ENCODE measurements around the gene MACROH2A2. TPM values are rescaled to one million over a fixed set of nuclear protein-coding genes. Genes with fewer than 3 reads are reported as not detected.

MACROH2A2 gene
- total and polyA plus RNA-seq, 2 of the 13 experiments (the other 11 are each of a cell fraction or from before 2014, with no cell fraction given) = 9.8 to 43.1 TPM

GRCh38 chr10:70090951-70091350 is 38.3 kb downstream of the MACROH2A2 start (continued):
- TF ChIP-seq ZNF414 (CRISPR knock-in tag; IDR thresholded peaks at IDR 0.05) (peak; percentile 93; the same call in 1 of the 2 replicates), ZNF446 (CRISPR knock-in tag; IDR thresholded peaks at IDR 0.05) (no peak), SPEN (CRISPR knock-in tag; IDR thresholded peaks at IDR 0.05; ENCODE audit: low read depth) (peak; percentile 72), ZNF510 (CRISPR knock-in tag; IDR thresholded peaks at IDR 0.05; ENCODE audit: low read depth) (no peak), ASH2L (IDR thresholded peaks at IDR 0.05; ENCODE audit: insufficient read length, low read depth, low read length) (peak; percentile 78), ZNF768 (CRISPR knock-in tag; IDR thresholded peaks at IDR 0.05) (no peak; the same call in 1 of the 2 replicates), CBFB (CRISPR knock-in tag; IDR thresholded peaks at IDR 0.05) (no peak), HNF1A (IDR thresholded peaks at IDR 0.05; ENCODE audit: low read depth) (peak; percentile 97), HNF1A (CRISPR knock-in tag; IDR thresholded peaks at IDR 0.05; ENCODE audit: borderline replicate concordance) (peak; percentile 98), ZFP62 (CRISPR knock-in tag; IDR thresholded peaks at IDR 0.05) (no peak), SIN3B (IDR thresholded peaks at IDR 0.05; ENCODE audit: low read length) (no peak), HIVEP1 (CRISPR knock-in tag; IDR thresholded peaks at IDR 0.05) (no peak), FOXK1 (CRISPR knock-in tag; IDR thresholded peaks at IDR 0.05; ENCODE audit: borderline replicate concordance, low read depth) (peak; percentile 82), ZNF556 (CRISPR knock-in tag; IDR thresholded peaks at IDR 0.05; ENCODE audit: borderline replicate concordance) (no peak), MED1 (CRISPR knock-in tag; IDR thresholded peaks at IDR 0.05) (peak; percentile 90), PCBP1 (IDR thresholded peaks at IDR 0.05; ENCODE audit: borderline replicate concordance, low read depth, low read length) (no peak), ARNTL (CRISPR knock-in tag; IDR thresholded peaks at IDR 0.05) (no peak), SKI (IDR thresholded peaks at IDR 0.05; ENCODE audit: partially characterized antibody) (peak; percentile 99), PHB2 (IDR thresholded peaks at IDR 0.05; ENCODE audit: partially characterized antibody) (no peak), MIXL1 (CRISPR knock-in tag; IDR thresholded peaks at IDR 0.05) (peak; percentile 98; the same call in 1 of the 2 replicates), ZNF878 (CRISPR knock-in tag; IDR thresholded peaks at IDR 0.05) (no peak), ZKSCAN8 (CRISPR knock-in tag; IDR thresholded peaks at IDR 0.05; ENCODE audit: borderline replicate concordance) (peak; percentile 74; the same call in 1 of the 2 replicates), ZNF281 (CRISPR knock-in tag; IDR thresholded peaks at IDR 0.05; ENCODE audit: borderline replicate concordance) (no peak), FOXC1 (CRISPR knock-in tag; IDR thresholded peaks at IDR 0.05; ENCODE audit: borderline replicate concordance) (no peak), ZNF367 (CRISPR knock-in tag; IDR thresholded peaks at IDR 0.05; ENCODE audit: borderline replicate concordance) (no peak), RBM39 (IDR thresholded peaks at IDR 0.05; ENCODE audit: low read depth, low read length, poor library complexity, severe bottlenecking) (no peak)
